Glomerular visceral epithelial cell (primary cell): ENCODE data around the gene POLL.
A peak's percentile ranks its signal among the peaks of the same experiment; 100 is the strongest.
"Not testable (repeated sequence)": the region's sequence is repeated elsewhere in the genome, so short reads cannot be mapped to it uniquely, and the experiment has no call there.

Experiments
- DNase-seq: peaks from one replicate; pipeline ENCODE4 v3.0.0-alpha.2; 2016; ENCODE audit errors: extremely low spot score

Gene POLL

DNA sequence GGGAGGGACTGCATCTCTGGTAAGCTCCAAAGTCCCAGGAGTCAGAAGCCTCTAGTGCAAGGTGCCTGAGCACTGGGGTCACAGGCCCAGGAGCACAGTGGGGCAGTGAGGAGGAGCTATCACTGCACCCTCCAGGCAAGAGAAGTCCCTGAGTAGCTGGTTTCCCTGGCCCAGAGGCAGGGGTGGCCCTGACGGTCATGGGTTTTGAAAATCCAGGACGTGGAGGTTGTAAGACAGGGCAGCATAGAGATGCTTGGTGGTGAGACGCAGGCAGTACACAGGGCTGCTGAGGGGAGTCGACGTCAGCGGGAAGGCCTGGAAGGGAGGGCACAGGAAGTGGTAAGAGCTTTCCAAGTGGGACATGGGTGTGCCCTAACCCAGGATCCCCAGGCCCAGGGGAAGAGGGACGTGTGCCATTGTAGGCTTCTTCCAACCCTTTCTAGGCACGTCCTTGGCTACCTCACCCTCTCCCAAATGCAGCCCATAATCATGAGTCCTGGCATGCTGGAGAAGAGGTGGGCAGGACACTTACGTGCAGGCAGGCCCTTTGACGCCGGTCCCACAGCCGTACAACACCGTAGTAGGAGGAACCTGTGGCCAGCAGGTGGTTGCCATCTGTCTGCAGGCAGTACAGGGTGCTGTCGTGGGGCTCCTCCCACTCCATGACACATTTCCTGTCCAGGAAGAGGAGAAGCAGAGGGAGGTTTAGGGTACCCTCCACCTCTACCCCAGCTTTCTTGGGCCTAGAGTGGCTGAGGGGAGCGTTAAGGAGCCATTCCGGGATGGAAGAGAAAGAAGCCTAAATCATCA is 23.2 kb upstream of the POLL start:
- no peak for DNase-seq

GRCh38 chr10:101609481-101609880 is 21.4 kb upstream of the POLL start:
- no peak for DNase-seq

- no peak for DNase-seq
Measured at GRCh38 chr10:101607124-101607523, 19.1 kb upstream of the POLL start.

GRCh38 chr10:101602761-101603398 is 14.8 kb upstream of the POLL start:
- DNase-seq: peak; percentile 81

GRCh38 chr10:101601541-101601940 is 13.5 kb upstream of the POLL start:
- DNase-seq: no peak

- no peak for DNase-seq
Measured at GRCh38 chr10:101597091-101597900, 9.2 kb upstream of the POLL start.

GRCh38 chr10:101595591-101596433 is 7.8 kb upstream of the POLL start:
- no peak for DNase-seq

DNA sequence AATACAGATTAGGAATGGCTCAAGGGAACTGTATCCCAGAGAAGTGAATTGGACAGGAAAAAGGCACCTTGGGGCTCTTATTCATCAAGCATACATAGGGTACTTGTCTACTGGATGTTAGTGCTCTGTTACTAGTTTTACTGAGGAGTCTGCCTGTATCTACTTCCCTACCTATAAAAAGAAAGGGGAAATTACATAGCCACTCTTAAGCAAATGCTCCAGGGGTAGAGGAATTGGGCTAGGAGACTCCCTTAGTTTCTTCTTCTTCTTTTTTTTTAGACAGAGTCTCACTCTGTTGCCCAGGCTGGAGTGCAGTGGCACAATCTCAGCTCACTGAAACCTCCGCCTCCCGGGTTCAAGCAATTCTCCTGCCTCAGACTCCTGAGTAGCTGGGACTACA is 5.3 kb upstream of the POLL start:
- not testable (repeated sequence) for DNase-seq

- DNase-seq: peak; percentile 27
Measured at GRCh38 chr10:101588879-101589278, 822 bp upstream of the POLL start.

DNA sequence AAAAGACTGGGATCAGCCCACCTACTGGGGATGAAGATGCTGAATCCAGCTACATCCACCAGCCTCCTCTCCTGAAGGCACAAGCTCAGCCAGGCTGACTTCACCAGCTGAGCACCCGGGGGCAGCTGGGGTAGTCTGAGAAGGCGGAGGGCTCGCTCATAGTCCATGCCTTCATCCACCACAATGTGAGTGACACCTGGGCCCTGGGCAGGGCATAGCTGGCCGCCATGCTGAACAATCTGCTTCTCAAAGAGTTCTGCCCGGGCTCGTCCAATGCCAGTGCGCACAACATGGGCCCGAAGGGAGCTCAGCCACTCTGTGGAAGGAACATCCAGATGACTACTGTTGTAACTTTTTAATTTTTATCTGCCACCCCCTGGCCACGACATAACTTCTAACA is 2.2 kb downstream of the POLL start:
- DNase-seq: no peak

DNA sequence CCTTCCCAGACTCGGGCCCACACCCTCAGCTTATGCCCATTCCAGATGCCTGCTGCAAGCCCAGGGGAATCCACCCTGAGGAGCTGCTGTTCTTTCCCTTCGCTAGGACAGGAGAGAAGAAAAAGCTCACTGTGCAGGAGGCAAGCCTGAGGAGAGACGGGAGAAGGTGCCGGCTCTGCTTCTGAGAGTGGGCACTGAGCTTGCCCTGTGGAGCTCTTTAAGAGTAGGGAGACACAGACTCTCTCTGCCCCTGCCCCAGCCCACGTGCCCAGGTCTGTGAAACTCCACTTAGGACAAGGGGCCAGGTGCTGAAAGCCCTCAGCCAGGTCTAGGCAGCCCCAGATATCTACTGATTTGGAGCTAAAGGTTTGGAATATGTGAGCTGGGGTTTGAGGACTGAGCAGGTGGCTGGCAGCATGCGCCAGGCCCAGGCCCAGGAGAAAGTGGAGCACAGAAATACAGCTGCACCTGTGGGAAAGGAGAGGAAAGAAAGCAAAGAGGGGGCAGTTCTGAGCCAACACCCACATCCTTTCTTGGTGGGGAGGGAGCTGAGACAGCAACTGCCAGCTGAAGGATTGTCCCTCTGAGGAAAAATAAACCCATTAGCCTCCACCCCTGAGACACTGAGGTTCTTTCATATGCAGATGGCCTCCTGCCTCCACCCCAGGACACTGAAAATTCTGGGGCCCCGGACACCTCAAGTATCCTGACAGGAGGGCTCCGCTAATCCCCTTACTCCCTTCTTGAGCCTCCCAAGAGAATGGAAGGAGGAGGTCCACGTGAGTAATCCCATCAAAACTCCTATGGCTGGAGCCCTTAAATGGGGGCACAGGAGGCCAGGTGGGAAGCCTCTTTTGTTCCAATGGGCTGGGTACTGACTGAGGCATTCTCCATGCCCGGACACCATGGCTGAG is 7.3 kb downstream of the POLL start:
- no peak for DNase-seq

DNA sequence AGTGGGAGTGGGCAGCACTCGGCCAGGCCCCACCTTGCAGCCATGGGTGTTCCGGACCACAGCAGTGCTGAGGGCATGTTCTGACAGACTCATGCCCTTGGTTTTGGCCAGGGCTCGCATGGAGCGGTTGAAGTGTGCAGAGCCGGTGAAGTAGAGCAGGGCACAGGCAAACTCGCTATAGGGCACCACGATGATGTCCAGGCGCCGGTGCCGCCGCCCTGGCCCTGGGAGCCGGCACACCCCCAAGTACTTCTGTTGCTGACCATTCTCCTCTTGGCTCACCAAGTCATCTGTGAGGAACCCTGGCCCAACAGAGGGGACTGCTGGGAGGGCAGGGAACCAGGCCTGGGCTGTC is 8.6 kb downstream of the POLL start:
- DNase-seq: no peak

- DNase-seq: no peak
Measured at GRCh38 chr10:101578803-101579515, 9.1 kb downstream of the POLL start.

GRCh38 chr10:101578192-101578591 is 9.9 kb downstream of the POLL start:
- DNase-seq: no peak

DNA sequence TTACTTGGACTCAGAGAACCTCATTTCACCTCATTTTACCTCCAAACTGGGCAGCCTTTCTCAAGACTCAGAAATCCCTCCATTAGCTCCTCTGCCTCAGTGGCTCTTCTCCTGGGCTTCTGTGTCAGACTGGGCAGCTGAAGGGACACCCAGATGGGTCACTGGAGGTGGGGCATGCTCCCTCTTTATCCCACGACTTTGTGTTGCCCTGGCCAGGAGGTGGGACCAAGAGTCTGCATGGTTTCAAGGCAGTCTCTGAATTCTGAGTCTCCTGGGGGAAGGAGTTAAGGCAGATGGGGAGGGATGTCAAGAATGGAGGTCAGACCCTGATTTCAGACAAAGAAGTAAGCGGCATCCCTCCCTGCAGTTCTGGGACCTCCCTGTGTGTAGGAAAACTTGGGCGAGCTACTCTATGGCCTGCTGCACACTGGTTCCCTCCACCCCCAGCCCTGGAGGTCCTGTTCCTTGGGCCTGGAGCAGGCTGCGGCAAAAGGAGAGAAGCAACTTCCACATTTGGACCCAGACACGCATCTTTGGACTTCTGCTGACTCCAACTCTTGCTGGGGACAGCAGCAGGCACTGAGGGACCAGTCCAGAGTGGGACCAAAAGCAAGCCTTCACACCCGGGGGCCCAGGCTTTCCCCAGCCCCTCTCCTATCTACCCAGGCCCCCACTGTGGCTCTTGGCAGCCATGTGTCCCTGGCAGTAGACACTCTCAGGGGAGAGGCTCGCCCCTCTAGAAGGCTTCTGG is 10.8 kb downstream of the POLL start:
- no peak for DNase-seq

DNA sequence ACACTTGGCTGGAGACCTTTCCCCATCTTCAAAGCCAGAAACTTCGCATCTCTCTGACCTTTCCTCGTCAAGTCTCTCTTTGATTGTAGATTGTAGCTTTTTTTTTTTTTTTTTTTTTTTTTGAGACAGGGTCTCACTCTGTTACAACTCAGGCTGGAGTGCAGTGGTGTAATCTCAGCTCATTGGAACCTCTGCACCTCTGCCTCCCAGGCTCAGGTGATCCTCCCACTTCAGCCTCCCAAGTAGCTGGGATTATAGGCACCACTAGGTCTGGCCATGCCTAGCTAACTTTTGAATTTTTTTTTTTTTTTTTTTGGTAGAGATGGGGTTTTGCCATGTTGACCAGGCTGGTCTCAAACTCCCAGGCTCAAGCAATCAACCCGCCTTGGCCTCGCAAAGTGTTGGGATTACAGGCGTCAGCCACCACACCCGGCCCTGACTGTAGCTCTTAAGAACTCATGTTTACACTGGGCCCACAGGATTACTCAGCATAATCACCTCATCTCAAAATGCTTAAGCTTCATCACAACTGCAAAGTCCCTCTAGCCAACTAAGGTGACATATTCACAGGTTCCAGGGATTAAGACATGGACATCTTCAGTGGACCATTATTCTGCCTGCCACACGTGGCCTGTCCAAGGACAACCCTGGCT is 11.7 kb downstream of the POLL start:
- no peak for DNase-seq

GRCh38 chr10:101575580-101576210 is 12.4 kb downstream of the POLL start:
- DNase-seq: no peak

DNA sequence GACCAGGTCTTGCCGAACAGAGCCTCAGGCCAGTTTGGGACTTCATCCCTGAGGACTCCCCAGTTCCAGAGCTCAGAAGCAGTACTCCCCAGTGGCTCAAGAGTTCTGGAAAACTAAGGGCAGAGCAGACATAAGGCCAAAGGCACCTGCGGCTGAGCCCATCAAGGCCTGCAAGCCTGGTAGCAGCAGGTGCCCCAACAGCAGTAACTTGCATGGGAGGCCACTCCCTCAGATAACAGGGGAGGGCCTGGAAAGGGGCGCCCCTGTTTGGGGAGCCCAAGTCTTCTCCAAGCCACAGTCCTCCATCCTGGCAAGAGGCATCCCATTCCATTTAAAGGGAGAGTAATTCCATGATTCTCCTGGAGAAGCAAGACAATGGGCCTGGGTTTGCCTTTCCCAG is 13.0 kb downstream of the POLL start:
- DNase-seq: no peak
